HG03159 (cell line): Measurements from ENCODE around the gene USP3.
"Not testable (repeated sequence)": the region's sequence is repeated elsewhere in the genome, so short reads cannot be mapped to it uniquely, and the experiment has no call there.

ENCODE experiments used
- ATAC-seq: cut with Tn5 transposase; IDR thresholded peaks from one replicate; pipeline ENCODE4 v1.9.1; 2021; ENCODE audit warnings: mild to moderate bottlenecking, moderate library complexity; ENCODE audit not compliant: unreplicated experiment

Gene USP3

GRCh38 chr15:63604281-63604680 is 99.9 kb downstream of the USP3 start:
- ATAC-seq = no peak

GRCh38 chr15:63605036-63605435 is 100.6 kb downstream of the USP3 start:
- ATAC-seq = no peak

GRCh38 chr15:63605816-63606215 is 101.4 kb downstream of the USP3 start:
- ATAC-seq = no peak

- ATAC-seq = no peak
Observed at GRCh38 chr15:63606308-63606707, 101.9 kb downstream of the USP3 start.

- ATAC-seq = no peak
Observed at GRCh38 chr15:63608989-63609388, 104.6 kb downstream of the USP3 start.

GRCh38 chr15:63609448-63609847 is 105.1 kb downstream of the USP3 start:
- no peak for ATAC-seq

GRCh38 chr15:63610209-63610841 is 105.9 kb downstream of the USP3 start:
- no peak for ATAC-seq

- ATAC-seq = no peak
Observed at GRCh38 chr15:63611177-63611576, 106.8 kb downstream of the USP3 start.

- ATAC-seq = no peak
Observed at GRCh38 chr15:63612300-63612699, 107.9 kb downstream of the USP3 start.

- no peak for ATAC-seq
Observed at GRCh38 chr15:63615935-63616334, 111.5 kb downstream of the USP3 start.

GRCh38 chr15:63617147-63617546 is 112.8 kb downstream of the USP3 start:
- not testable (repeated sequence) for ATAC-seq

- ATAC-seq = not testable (repeated sequence)
Observed at GRCh38 chr15:63617627-63618026, 113.2 kb downstream of the USP3 start.

- not testable (repeated sequence) for ATAC-seq
Observed at GRCh38 chr15:63620760-63621159, 116.4 kb downstream of the USP3 start.

- no peak for ATAC-seq
Observed at GRCh38 chr15:63623232-63623969, 119.0 kb downstream of the USP3 start.

- ATAC-seq = no peak
Observed at GRCh38 chr15:63626955-63627354, 122.6 kb downstream of the USP3 start.

GRCh38 chr15:63628123-63628822 is 123.9 kb downstream of the USP3 start:
- ATAC-seq = no peak

- no peak for ATAC-seq
Observed at GRCh38 chr15:63630036-63630751, 125.8 kb downstream of the USP3 start.

- ATAC-seq = no peak
Observed at GRCh38 chr15:63633312-63633711, 128.9 kb downstream of the USP3 start.

GRCh38 chr15:63634154-63634553 is 129.8 kb downstream of the USP3 start:
- no peak for ATAC-seq

- no peak for ATAC-seq
Observed at GRCh38 chr15:63636518-63637061, 132.2 kb downstream of the USP3 start.

GRCh38 chr15:63638839-63639238 is 134.4 kb downstream of the USP3 start:
- ATAC-seq = no peak
